Neural progenitor cell (in vitro differentiated cells): ENCODE data around the gene CENPX.

Source experiments
- EZH2 ChIP-seq: fragments of 200-600 bp; sonication (generic); IDR thresholded peaks from 2 replicates; pipeline ENCODE4 v1.6.1; 2017; ENCODE audit warnings: antibody characterized with exemption, mild to moderate bottlenecking, moderate library complexity
- EZH2phosphoT487 ChIP-seq: fragments of 200-600 bp; sonication (generic); IDR thresholded peaks from 2 replicates; pipeline ENCODE4 v1.6.1; 2017; ENCODE audit warnings: antibody characterized with exemption
- TF ChIP-seq, protein P1 (sequence below): fragments of 200-600 bp; sonication (generic); IDR thresholded peaks from 2 replicates; pipeline ENCODE4 v1.5.1; 2017; ENCODE audit warnings: antibody characterized with exemption, mild to moderate bottlenecking

DNA sequence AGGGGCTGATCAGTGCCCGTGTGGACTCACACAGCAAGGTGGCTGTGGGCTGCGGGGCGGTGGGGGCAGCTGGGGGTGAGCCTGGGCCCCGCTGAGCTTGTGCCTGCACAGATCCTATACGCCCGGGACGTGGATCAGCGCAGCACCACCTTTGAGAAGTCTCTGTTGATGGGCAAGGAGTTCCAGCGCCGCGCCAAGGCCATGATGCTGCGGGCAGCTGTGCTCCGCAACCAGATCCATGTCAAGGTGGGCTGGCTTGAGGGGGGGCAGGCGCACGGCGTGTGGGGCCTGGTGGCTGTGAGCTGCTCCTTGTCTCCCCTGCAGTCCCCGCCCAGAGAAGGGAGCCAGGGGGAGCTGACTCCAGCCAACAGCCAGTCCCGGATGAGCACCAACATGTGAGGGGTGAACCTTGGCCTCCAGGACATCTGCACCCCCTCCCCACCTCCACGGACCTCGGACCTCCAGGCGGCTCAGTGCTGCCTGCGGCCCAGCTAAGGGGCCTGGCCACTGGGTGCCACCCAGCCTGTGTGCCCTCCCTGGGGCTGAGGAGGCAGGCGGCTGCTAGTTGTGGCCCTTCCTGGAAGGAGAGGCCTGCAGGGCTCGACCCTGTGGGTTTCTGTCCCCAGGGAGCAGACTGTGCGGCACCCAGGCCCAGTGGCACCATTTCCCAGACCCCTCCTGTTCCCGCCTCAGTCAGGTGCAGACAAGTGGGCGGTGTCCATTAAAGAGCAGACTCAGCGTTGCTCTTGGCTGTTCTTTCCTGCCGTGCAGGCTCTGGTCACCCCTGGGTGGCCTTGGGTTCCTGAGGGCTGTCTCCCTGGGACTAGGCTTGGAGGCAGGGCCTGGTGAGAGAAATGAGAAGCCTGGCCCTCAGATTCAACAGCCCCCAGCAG lies 34.3 kb upstream of the CENPX start:
- TF ChIP-seq, protein P1, sequence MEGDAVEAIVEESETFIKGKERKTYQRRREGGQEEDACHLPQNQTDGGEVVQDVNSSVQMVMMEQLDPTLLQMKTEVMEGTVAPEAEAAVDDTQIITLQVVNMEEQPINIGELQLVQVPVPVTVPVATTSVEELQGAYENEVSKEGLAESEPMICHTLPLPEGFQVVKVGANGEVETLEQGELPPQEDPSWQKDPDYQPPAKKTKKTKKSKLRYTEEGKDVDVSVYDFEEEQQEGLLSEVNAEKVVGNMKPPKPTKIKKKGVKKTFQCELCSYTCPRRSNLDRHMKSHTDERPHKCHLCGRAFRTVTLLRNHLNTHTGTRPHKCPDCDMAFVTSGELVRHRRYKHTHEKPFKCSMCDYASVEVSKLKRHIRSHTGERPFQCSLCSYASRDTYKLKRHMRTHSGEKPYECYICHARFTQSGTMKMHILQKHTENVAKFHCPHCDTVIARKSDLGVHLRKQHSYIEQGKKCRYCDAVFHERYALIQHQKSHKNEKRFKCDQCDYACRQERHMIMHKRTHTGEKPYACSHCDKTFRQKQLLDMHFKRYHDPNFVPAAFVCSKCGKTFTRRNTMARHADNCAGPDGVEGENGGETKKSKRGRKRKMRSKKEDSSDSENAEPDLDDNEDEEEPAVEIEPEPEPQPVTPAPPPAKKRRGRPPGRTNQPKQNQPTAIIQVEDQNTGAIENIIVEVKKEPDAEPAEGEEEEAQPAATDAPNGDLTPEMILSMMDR: no peak
- no peak for TF ChIP-seq EZH2phosphoT487
- no peak for TF ChIP-seq EZH2
